SK-N-SH treated with all-trans-retinoic acid at 6 μM for 48 hours (cell line): ENCODE measurements around the gene ANAPC1.
"Not testable (repeated sequence)": the region's sequence is repeated elsewhere in the genome, so short reads cannot be mapped to it uniquely, and the experiment has no call there.

ENCODE experiments used
- ATAC-seq: fragments of 200-7000 bp; cut with Tn5 transposase; 3 replicates; pipeline ENCODE4 v1.9.1; 2020; ENCODE audit warnings: mild to moderate bottlenecking, moderate library complexity
- ZNF8 ChIP-seq: fragments of 450-650 bp; formaldehyde crosslinking; IDR thresholded peaks from 2 replicates; pipeline ENCODE4 v1.5.0; 2020; ENCODE audit warnings: mild to moderate bottlenecking, moderate library complexity

The ANAPC1 gene

GRCh38 chr2:111839625-111840282, 44.2 kb downstream of the ANAPC1 start:
- not testable (repeated sequence) for ATAC-seq

- ATAC-seq, result not testable (repeated sequence)
These were observed 45.0 kb downstream of the ANAPC1 start for GRCh38 chr2:111838992-111839391.

- ATAC-seq, result not testable (repeated sequence)
These were observed 49.8 kb downstream of the ANAPC1 start for GRCh38 chr2:111834221-111834620.

- not testable (repeated sequence) for ATAC-seq
These were observed 53.5 kb downstream of the ANAPC1 start for GRCh38 chr2:111830479-111830878.

GRCh38 chr2:111828217-111828766, 55.7 kb downstream of the ANAPC1 start:
- peak; percentile 90 for TF ChIP-seq ZNF8 (CRISPR knock-in tag)
- TF ChIP-seq, all 23 proteins: peak for 1; not testable (repeated sequence) for 22
- ATAC-seq, result not testable (repeated sequence)

- peak; percentile 80 for ATAC-seq
These were observed 70.9 kb downstream of the ANAPC1 start for GRCh38 chr2:111812970-111813622.

- ATAC-seq, result not testable (repeated sequence)
These were observed 93.4 kb downstream of the ANAPC1 start for GRCh38 chr2:111790633-111791032.

GRCh38 chr2:111784081-111784480, 99.9 kb downstream of the ANAPC1 start:
- ATAC-seq, result not testable (repeated sequence)

- ATAC-seq, result not testable (repeated sequence)
These were observed 101.8 kb downstream of the ANAPC1 start for GRCh38 chr2:111782195-111782594.

- not testable (repeated sequence) for ATAC-seq
These were observed 102.4 kb downstream of the ANAPC1 start for GRCh38 chr2:111781443-111782094.

- not testable (repeated sequence) for ATAC-seq
These were observed 106.8 kb downstream of the ANAPC1 start for GRCh38 chr2:111777155-111777554.

GRCh38 chr2:111776296-111776695, 107.7 kb downstream of the ANAPC1 start:
- ATAC-seq, result not testable (repeated sequence)

GRCh38 chr2:111772180-111772579, 111.8 kb downstream of the ANAPC1 start:
- ATAC-seq, result peak; percentile 86

GRCh38 chr2:111770916-111771658, 112.9 kb downstream of the ANAPC1 start:
- not testable (repeated sequence) for ATAC-seq

- not testable (repeated sequence) for ATAC-seq
These were observed 115.5 kb downstream of the ANAPC1 start for GRCh38 chr2:111768266-111769190.

GRCh38 chr2:111767087-111767486, 116.9 kb downstream of the ANAPC1 start:
- not testable (repeated sequence) for ATAC-seq

- not testable (repeated sequence) for ATAC-seq
These were observed 117.7 kb downstream of the ANAPC1 start for GRCh38 chr2:111766295-111766694.

GRCh38 chr2:111764151-111764550, 119.8 kb downstream of the ANAPC1 start:
- ATAC-seq, result not testable (repeated sequence)

GRCh38 chr2:111760697-111761284, 123.2 kb downstream of the ANAPC1 start:
- not testable (repeated sequence) for ATAC-seq

GRCh38 chr2:111752533-111752932, 131.5 kb downstream of the ANAPC1 start:
- not testable (repeated sequence) for ATAC-seq

GRCh38 chr2:111750641-111751040, 133.4 kb downstream of the ANAPC1 start:
- ATAC-seq, result not testable (repeated sequence)
